NCI-H524 (cell line): ENCODE results near the gene FCN3.

Experiments used
- DNase-seq, 2 experiments: peaks; one replicate each; lab custom pipeline; 2025; lab: John Stamatoyannopoulos, UW

The FCN3 gene

GRCh38 chr1:27358038-27358927, 16.3 kb downstream of the FCN3 start:
- DNase-seq = no peak

DNA sequence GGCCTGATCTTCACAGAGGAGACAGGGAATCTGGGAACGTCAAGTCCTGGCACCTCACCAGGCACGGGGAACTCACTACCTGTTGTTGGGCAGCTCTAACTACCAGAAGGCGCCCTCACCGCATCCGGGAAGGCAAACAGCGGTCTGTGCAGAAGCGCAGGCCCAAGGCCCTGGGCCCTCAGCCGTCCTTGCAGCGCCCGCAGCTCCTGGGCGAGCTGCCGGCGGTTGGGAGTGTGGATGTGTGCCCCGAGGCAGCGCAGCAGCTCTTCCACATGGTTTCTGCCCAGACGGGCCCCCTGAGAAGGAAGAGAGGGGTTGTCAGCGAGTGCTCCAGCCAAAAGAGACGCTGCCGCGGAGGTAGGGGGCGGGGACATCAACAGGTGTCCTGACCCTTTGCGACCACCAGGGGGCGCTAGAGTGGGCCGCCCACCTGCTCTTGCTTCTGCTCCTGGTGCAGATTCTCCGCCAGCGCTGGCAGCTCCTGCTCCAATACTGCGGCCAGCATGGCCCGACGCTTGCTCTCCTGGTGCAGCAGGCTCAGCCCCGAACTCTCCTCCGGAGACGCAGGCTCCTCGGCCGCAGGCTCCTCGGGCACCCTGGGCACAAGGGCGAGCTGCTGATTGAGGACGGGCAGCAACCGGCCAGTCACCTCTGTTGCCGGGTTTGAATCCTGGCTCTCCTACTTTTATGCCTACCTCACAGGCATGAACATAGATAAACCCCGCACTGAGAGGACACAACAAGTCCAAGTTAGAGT, 17.2 kb downstream of the FCN3 start:
- peak in 1 of 2 experiments; percentile 48 for DNase-seq

DNA sequence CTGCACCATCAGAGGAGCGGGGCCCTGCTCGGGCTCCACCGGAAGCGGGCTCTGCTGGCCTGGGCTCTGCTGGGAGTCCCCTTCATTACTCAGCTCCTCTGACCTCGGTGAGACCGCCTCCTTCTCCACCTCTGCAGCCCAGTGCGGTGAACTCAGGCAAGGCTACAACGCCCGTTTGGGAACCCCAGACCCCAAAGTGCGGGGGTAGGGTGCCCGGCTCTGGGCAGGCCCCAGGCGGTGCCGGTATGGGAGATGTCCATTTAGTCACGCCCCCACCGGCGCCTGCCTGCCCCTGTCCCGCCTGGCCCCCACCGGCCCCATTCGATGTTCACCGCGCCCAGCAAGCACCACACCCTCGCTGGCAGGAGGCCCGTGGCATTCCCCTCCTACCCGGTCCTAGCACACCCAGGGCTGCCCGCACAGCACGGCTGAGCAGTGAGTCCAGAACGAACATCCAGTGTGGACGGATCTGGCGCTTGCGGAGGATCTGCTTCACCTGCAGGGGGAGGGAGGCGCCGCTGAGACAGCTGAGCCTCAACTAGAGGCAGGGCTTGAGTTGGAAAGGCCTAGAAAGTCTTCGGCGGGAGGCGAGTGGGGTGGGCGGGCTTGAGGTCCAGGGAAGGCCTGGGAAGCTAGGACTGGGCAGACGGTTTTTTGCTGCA, 17.9 kb downstream of the FCN3 start:
- DNase-seq = no peak

DNA sequence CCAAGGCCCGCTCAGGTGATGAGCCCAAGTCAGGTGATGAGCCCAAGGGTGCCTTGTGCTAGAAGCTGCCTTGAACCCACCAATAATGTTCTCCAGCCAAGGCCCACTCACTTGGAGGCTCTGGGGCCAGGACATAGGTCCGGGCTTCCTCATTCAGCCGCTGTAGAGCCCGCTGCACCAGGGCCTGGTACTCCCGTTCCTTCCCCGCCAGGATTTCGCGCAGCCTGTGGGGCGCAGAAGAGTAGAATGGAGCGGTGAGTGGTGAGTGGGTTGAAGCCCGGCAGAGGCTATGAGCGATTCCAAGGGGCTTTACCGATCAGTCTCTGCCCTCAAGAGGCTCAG, 18.4 kb downstream of the FCN3 start:
- DNase-seq = no peak

GRCh38 chr1:27355683-27356082, 18.9 kb downstream of the FCN3 start:
- DNase-seq = no peak

GRCh38 chr1:27353629-27354028, 21.0 kb downstream of the FCN3 start:
- no peak for DNase-seq

DNA sequence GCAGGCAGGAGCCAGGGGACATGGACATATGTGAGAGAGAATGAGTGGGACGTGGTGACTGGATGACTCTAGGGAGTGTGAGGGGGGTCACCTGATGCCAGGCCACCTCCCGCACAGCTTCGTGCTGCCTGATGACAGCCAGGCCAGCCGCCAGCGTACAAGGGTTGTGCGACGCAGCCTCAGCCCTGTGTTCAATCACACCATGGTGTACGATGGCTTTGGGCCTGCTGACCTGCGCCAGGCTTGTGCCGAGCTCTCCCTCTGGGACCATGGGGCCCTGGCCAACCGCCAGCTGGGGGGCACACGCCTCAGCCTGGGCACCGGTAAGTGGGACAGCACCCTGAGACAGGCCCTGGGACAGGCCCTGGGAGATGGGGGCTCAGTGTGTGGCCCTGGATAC, 21.5 kb downstream of the FCN3 start:
- DNase-seq = no peak

DNA sequence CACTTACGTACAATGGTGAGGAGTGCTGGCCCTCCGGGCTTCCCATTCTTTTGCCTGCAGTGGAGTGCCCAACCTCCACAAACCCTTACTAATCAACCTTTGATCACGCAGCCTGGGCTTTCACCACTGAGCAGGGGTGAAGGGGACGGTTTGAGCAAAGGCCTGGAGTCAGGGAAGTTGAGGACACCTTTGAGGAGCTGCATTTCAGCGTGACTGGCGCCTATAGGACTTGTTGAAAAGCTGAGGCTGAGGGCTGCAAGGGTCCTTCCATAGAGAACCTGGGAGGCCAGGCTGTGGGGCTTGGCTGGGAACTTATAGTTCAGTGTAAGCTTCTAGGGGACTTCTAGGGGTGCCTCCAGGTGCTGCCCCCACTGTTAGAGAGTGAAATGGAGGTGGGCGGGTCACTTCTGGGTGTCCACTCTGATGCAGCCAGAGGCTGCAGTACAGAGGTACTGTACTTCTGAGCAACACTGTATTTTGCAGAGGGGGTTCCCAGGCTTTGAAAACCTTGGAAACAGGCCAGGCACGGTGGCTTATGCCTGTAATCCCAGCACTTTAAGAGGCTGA, 23.0 kb downstream of the FCN3 start:
- no peak for DNase-seq

DNA sequence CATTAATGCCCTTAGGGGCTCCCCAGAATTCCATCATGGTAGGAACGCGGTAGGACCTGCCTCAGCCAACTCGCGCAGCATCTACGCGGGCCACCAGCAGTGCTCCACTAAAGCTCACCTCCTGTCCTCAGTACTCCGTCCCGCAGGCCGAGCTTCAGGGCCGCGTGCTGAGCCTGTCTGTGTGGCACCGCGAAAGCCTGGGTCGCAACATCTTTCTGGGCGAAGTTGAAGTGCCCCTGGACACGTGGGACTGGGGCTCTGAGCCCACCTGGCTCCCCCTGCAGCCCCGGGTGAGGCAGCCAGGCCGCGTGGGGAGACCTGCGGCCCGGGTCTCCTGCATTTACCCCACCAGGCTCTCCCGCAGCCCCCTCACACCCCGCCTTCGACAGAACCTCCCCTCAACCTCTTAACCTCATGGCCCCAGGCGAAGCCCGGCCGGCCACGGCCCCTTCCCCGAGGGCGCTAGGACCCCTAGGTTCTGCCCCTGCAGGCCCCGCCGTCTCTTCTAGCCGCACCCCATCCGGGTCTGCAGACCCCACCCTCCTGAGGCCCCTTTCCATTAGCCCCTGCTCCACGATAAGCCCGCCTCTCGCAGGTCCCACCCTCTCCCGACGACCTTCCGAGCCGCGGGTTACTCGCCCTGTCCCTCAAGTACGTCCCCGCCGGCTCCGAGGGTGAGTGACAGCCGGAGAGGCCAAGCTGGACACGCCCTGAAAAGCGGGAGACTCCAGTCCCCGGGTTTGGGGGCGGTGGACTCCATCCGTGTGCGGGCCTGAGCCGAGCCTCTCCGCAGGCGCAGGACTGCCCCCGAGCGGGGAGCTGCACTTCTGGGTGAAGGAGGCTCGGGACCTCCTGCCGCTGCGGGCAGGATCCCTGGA, 23.7 kb downstream of the FCN3 start:
- DNase-seq = peak in 1 of 2 experiments; percentile 50

DNA sequence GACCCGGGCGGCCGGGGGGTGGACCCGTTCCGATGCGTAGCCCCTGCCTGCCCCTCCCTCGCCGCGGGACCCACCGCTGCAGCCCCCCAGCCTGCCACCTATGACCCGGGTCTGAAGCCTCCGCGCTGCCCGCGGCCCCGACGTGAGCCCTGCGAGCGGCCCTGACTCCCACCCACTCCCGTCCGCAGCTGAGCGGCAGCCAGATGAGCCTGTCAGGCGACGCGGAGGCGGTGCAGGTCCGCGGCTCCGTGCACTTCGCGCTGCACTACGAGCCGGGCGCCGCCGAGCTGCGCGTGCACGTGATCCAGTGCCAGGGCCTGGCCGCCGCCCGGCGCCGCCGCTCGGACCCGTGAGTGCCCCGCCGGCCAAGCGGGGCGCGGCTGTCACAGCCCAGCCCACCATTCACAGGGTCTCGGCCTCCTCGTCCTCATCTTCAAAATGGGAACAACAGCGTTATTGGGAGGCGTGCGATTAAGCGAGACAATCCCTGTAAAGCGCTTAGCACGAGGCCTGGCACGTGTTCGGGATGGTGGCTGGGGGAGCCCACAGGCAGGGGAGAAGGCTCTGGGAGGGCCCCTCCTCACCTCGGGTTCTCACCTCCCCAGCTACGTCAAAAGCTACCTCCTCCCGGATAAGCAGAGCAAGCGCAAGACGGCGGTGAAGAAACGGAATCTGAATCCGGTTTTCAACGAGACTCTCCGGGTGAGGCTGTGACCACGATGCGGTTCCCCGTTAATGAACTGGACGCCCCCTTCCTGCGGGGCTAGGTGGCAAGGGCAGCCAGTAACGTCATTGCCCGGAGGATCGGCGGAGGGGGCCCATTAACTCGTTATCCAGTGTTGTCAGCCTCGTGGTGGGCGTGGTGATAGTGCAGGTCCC, 24.6 kb downstream of the FCN3 start:
- DNase-seq = peak; percentile 38 to 70

- peak; percentile 33 to 53 for DNase-seq
Observed at GRCh38 chr1:27348861-27349783, 25.5 kb downstream of the FCN3 start.

- DNase-seq = no peak
Observed at GRCh38 chr1:27346991-27347624, 27.5 kb downstream of the FCN3 start.

- no peak for DNase-seq
Observed at GRCh38 chr1:27346357-27346756, 28.3 kb downstream of the FCN3 start.

DNA sequence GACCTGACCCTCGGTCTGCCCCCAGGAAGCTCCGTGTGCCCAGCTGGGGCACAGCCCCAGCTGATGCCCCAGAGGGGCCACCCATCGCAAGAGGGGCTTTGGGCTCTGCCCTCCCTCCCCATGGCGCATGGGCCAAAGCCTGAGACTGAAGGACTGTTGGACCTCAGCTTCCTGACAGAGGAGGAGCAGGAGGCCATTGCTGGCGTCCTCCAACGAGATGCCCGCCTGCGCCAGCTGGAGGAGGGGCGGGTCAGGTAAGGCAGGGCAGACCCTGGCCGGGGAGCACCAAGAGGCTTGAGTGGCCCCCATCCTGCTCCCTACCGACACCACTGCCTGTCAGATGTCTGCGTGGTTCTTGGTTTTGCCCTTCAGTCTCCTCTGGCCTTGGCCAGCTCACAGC, 29.4 kb downstream of the FCN3 start:
- DNase-seq = no peak

- DNase-seq = peak in 1 of 2 experiments; percentile 33
Observed at GRCh38 chr1:27343639-27344025, 31.0 kb downstream of the FCN3 start.

DNA sequence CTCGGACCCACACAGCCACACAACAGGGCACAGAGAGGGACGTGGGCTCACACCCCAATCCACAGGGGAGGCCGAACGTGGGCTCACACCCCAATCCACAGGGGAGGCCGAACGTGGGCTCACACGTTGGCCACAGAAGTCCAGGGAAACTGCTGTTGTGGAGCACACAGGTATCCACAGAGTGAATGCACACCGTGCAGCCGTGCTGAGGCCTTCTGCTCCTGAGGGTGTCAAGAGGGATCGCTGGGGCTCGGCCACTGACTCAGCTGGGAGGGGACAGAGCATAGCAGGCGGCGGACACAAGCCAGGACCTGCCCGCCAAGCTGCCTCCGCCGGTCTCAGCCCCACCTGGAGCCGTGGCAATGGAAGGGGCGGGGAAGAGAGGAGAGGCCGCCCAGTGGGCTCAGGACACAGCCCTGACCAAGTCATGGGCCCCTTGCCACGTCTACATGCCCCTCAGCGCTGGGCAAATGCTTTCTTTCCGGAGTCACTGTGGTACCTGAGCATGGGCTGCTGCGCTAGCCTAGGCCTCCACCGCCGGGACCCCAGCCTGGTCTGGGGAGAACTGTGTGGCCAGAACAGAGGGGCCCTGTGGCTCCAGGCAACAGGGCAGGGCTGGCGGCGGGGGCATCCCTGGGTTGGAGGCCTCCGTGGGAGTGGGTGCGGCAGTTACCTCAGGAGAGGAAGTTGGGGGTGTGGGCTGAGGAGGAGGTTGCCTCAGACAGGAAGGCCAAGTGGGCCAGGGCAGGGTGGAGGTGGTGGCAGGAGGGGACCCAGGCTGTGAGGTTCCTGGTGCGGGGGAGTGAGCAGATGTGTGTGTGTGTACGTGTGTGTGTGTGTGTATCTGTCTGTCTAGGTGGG, 31.6 kb downstream of the FCN3 start:
- peak in 1 of 2 experiments; percentile 41 for DNase-seq

DNA sequence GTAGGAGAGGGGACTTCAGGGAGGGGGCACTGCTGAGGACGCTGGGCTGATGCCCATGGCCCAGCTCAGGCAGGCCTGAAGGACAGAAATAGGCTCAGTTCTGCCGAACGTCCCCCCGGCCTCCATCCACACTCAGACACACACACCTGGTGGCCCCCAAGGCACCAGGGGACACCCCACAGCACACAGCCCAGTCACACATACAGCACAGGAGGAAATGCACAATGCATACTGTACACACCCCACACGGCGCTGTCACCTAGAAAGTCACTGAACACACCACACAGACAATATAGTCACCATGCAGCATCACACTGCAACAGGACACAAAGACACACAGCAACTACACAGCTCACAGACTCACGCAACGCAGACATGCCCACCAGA, 32.2 kb downstream of the FCN3 start:
- DNase-seq = no peak
